Upper lobe of left lung (tissue), 6 donors: ENCODE data around the gene KLHL9. TPM values are rescaled to one million over a fixed set of nuclear protein-coding genes. Genes with fewer than 3 reads are reported as not detected.

Experiments used
- ATAC-seq, 2 donors: fragments of 200-7000 bp; cut with Tn5 transposase; one replicate each; pipeline ENCODE4 v1.9.1; 2022; ENCODE audit warnings: mild to moderate bottlenecking in 2 of 2, moderate library complexity in 2 of 2; ENCODE audit not compliant: low FRiP score in 2 of 2
- DNase-seq, 2 donors: peaks; one replicate each; pipeline ENCODE4 v3.0.0-alpha.2; 2019 to 2020
- H3K27ac ChIP-seq, 4 donors: fragments of 200-600 bp; sonication (generic); one replicate each; pipeline ENCODE4 v1.5.1; 2016 to 2019
- H3K27me3 ChIP-seq, 4 donors: fragments of 200-600 bp; sonication (generic); one replicate each; pipeline ENCODE4 v1.5.1; 2017 to 2019
- H3K36me3 ChIP-seq, 4 donors: fragments of 200-600 bp; sonication (generic); one replicate each; pipeline ENCODE4 v1.5.1; 2016 to 2019
- H3K4me1 ChIP-seq, 4 donors: fragments of 200-600 bp; sonication (generic); one replicate each; pipeline ENCODE4 v1.5.1; 2018 to 2019
- H3K4me3 ChIP-seq, 4 donors: fragments of 200-600 bp; sonication (generic); one replicate each; pipeline ENCODE4 v1.5.1; 2017 to 2019; ENCODE audit warnings: mild to moderate bottlenecking in 2 of 4, moderate library complexity in 1 of 4
- H3K9me3 ChIP-seq, 4 donors: fragments of 200-600 bp; sonication (generic); one replicate each; pipeline ENCODE4 v1.5.1; 2018 to 2019
- EP300 ChIP-seq, 4 donors: sonication (generic); formaldehyde crosslinking; IDR thresholded peaks; one replicate each; pipeline ENCODE4 v1.5.1; 2017; ENCODE audit warnings: antibody characterized with exemption in 4 of 4, control low read depth in 2 of 4
- POLR2A ChIP-seq, 4 donors: fragments of 450-650 bp; IDR thresholded peaks; one replicate each; pipeline ENCODE4 v1.5.1; 2016 to 2017; ENCODE audit warnings: antibody characterized with exemption in 4 of 4, mild to moderate bottlenecking in 2 of 4
- POLR2AphosphoS5 ChIP-seq, 2 donors: sonication (generic); formaldehyde crosslinking; IDR thresholded peaks; one replicate each; pipeline ENCODE4 v1.5.1; 2017; ENCODE audit warnings: antibody characterized with exemption in 2 of 2
- WGBS, 2 donors: methylation state at CpG; one replicate each; pipeline ENCODE4 v1.1.5; 2017 to 2018; 5-methylcytosine and 5-hydroxymethylcytosine counted together
- total RNA-seq, 6 donors: library from RNA; depleted of rRNA in 4 of 6; stranded (reverse); fragments of >200 nt in 4 of 6; gene quantifications; one replicate each; pipeline versions ENCODE4 v1.1.0 to v1.2.1, GENCODE V29; 2016 to 2021
- TF ChIP-seq, protein P1 (sequence below), 6 experiments: fragments of 450-650 bp in 4 of 6; fragments of 200-600 bp in 2 of 6; sonication (generic) in 2 of 6; IDR thresholded peaks; one replicate each; pipeline ENCODE4 v1.5.1; 2016 to 2019; ENCODE audit warnings: antibody characterized with exemption in 6 of 6
- donor health status: DM: no; HTN: no; CAD: no; lungs with moderate emphysema.
- donor health status: DM: no; HTN: yes; CAD: no; lungs with severe emphysema.

KLHL9 gene
- total RNA-seq, 6 donors from 2014 or later: 14.6 to 23.7 (median 19.5) TPM

- Histone ChIP-seq H3K36me3 (no peaks in the 10 kb centered on the region), H3K9me3 (no peaks in the 10 kb centered on the region), H3K4me3 (no peak overlapping the region), H3K4me1 (no peaks in the 10 kb centered on the region), H3K27ac (no peak overlapping the region), H3K27me3 (no peaks in the 10 kb centered on the region)
- WGBS, 2 donors: 63 to 69% methylated on average over 1 of the region's 1 CpG
- TF ChIP-seq, protein P1, sequence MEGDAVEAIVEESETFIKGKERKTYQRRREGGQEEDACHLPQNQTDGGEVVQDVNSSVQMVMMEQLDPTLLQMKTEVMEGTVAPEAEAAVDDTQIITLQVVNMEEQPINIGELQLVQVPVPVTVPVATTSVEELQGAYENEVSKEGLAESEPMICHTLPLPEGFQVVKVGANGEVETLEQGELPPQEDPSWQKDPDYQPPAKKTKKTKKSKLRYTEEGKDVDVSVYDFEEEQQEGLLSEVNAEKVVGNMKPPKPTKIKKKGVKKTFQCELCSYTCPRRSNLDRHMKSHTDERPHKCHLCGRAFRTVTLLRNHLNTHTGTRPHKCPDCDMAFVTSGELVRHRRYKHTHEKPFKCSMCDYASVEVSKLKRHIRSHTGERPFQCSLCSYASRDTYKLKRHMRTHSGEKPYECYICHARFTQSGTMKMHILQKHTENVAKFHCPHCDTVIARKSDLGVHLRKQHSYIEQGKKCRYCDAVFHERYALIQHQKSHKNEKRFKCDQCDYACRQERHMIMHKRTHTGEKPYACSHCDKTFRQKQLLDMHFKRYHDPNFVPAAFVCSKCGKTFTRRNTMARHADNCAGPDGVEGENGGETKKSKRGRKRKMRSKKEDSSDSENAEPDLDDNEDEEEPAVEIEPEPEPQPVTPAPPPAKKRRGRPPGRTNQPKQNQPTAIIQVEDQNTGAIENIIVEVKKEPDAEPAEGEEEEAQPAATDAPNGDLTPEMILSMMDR (IDR thresholded peaks at IDR 0.05): no peak
- no peak for TF ChIP-seq POLR2AphosphoS5 (IDR thresholded peaks at IDR 0.05)
- no peak for ATAC-seq
- DNase-seq: no peak
Observed at GRCh38 chr9:21295992-21296391, 39.2 kb downstream of the KLHL9 start.

- ATAC-seq (no peak), DNase-seq (no peak)
- H3K27me3 ChIP-seq: no peaks in the 10 kb centered on the region
- no peak overlapping the region for H3K27ac ChIP-seq
- H3K4me3 ChIP-seq: no peak overlapping the region
- H3K9me3 ChIP-seq: no peaks in the 10 kb centered on the region
- H3K4me1 ChIP-seq: no peaks in the 10 kb centered on the region
- 40 to 65% methylated on average over 6 of the region's 6 CpGs for WGBS, 2 donors
- TF ChIP-seq EP300 (IDR thresholded peaks at IDR 0.05) (no peak), POLR2A (IDR thresholded peaks at IDR 0.05) (no peak), POLR2AphosphoS5 (IDR thresholded peaks at IDR 0.05) (no peak)
- TF ChIP-seq, protein P1 (IDR thresholded peaks at IDR 0.05): no peak
- H3K36me3 ChIP-seq: no peaks in the 10 kb centered on the region
Observed at GRCh38 chr9:21294904-21295538, 40.2 kb downstream of the KLHL9 start.

GRCh38 chr9:21294364-21294774, 40.8 kb downstream of the KLHL9 start:
- H3K27me3 ChIP-seq: no peaks in the 10 kb centered on the region
- 76% methylated on average over 1 of the region's 1 CpG; no CpG with 5 or more reads in 1 of the 2 donors for whole genome bisulfite sequencing, 2 donors

GRCh38 chr9:21289848-21290247, 45.4 kb downstream of the KLHL9 start:
- WGBS, 2 donors: 39 to 48% methylated on average over 2 of the region's 2 CpGs
- H3K4me1 ChIP-seq: no peaks in the 10 kb centered on the region
- no peaks in the 10 kb centered on the region for H3K27me3 ChIP-seq
- no peaks in the 10 kb centered on the region for H3K9me3 ChIP-seq
- H3K4me3 ChIP-seq: no peak overlapping the region
- no peak for DNase-seq
- no peak for ATAC-seq
- TF ChIP-seq POLR2AphosphoS5 (IDR thresholded peaks at IDR 0.05) (no peak), POLR2A (IDR thresholded peaks at IDR 0.05) (no peak), EP300 (IDR thresholded peaks at IDR 0.05) (no peak)
- TF ChIP-seq, protein P1 (IDR thresholded peaks at IDR 0.05): no peak
- H3K27ac ChIP-seq: no peak overlapping the region
- H3K36me3 ChIP-seq: no peaks in the 10 kb centered on the region

More at GRCh38 chr9:21294364-21294774, 40.8 kb downstream of the KLHL9 start:
- DNase-seq (no peak), ATAC-seq (no peak)
- Histone ChIP-seq H3K4me3 (no peak overlapping the region), H3K27ac (no peak overlapping the region), H3K36me3 (no peaks in the 10 kb centered on the region), H3K9me3 (no peaks in the 10 kb centered on the region), H3K4me1 (no peaks in the 10 kb centered on the region)
- no peak for TF ChIP-seq POLR2AphosphoS5 (IDR thresholded peaks at IDR 0.05)
- TF ChIP-seq POLR2A (IDR thresholded peaks at IDR 0.05): no peak
- TF ChIP-seq EP300 (IDR thresholded peaks at IDR 0.05): no peak
- TF ChIP-seq, protein P1 (IDR thresholded peaks at IDR 0.05): no peak

GRCh38 chr9:21287280-21287679, 47.9 kb downstream of the KLHL9 start:
- Histone ChIP-seq H3K27ac (no peak overlapping the region), H3K9me3 (no peaks in the 10 kb centered on the region), H3K27me3 (no peaks in the 10 kb centered on the region), H3K36me3 (no peaks in the 10 kb centered on the region), H3K4me1 (no peaks in the 10 kb centered on the region), H3K4me3 (no peak overlapping the region)
- no peak for DNase-seq
- no peak for ATAC-seq
- TF ChIP-seq POLR2AphosphoS5 (IDR thresholded peaks at IDR 0.05): no peak
- TF ChIP-seq EP300 (IDR thresholded peaks at IDR 0.05): no peak
- TF ChIP-seq, protein P1 (IDR thresholded peaks at IDR 0.05): no peak
- TF ChIP-seq POLR2A (IDR thresholded peaks at IDR 0.05): no peak
- WGBS, 2 donors: 59 to 69% methylated on average over 3 of the region's 3 CpGs
